HG02852 (cell line): Measurements from ENCODE around the gene ADAMTS8.
A peak's percentile ranks its signal among the peaks of the same experiment; 100 is the strongest.
"Not testable (repeated sequence)": the region's sequence is repeated elsewhere in the genome, so short reads cannot be mapped to it uniquely, and the experiment has no call there.

Experiments used
- ATAC-seq: cut with Tn5 transposase; IDR thresholded peaks from one replicate; pipeline ENCODE4 v1.9.1; 2021; ENCODE audit warnings: mild to moderate bottlenecking, moderate library complexity; ENCODE audit not compliant: unreplicated experiment

ADAMTS8 gene

DNA sequence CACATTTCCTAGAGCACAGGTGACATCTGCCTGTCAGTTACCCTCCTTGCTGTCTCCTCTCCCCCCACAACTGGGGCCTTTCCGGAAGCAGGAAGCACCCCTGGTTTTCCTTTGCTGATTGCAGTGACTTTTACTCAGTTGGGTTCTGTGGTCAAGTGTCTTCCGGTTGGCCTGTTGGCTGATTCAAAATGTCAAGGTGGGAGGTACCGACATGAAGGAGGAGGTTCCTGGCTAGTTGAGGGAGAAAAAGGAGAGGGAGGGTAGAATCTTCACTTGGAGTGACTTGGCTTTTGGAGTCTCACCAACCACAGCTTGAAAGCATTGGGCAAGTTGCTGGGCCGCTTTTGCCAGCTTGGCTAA, 10.7 kb upstream of the ADAMTS8 start:
- ATAC-seq, result no peak

GRCh38 chr11:130438401-130439159, 10.2 kb upstream of the ADAMTS8 start:
- ATAC-seq, result not testable (repeated sequence)

- ATAC-seq, result no peak
These were observed 9.4 kb upstream of the ADAMTS8 start for GRCh38 chr11:130437848-130438247.

DNA sequence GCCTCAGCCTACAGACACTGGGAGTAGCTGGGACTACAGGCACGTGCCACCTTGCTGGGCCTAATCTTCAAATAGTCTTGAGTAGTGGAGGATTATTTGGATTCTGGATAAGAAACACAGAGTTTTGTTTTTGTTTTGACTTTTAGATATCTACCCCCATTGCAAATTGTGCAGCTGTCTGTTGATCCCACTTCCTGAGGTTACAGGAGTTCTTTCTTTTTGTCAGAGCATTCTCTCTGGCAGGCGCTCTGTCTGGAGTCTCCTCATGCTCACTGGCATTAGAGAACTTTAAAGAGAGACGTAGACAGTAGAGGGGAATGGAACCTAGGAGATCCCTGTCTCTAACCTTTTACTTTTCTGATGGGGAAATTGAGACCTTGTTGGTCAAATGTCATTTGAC, 7.8 kb upstream of the ADAMTS8 start:
- ATAC-seq, result no peak

GRCh38 chr11:130435671-130436070, 7.3 kb upstream of the ADAMTS8 start:
- ATAC-seq, result no peak

DNA sequence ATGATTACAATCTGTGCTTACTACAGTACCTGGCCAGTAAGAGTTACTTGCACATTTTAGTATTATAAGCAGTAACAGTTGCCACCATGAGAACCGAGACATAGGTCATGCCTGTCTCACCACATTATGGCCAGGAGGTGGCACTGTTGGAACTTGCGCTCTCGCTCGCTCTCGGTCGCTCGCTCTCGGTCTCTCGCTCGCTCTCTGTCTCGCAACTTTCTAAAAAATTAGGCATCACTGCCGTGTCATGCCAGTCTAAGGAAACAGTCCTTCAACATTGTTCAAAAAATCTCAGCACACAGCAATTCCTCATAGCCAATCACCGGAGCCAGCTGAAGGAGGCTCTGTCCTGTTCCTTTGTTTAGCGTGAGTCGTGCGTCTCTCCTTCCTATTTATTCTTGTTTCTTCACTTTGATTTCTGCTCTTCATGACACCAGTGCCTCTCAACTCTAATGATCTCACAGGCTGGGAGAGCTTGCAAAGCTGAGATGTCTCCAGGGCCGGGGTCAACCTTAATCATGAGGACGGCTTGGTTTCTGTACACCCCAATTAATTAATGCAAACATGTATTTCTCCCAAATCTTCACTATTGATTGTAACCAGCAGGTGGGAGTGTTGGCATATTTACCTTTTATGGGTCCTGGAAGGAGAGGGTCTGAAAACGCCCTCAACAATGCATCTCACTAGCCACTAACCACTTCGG, 6.3 kb upstream of the ADAMTS8 start:
- peak; percentile 86 for ATAC-seq

DNA sequence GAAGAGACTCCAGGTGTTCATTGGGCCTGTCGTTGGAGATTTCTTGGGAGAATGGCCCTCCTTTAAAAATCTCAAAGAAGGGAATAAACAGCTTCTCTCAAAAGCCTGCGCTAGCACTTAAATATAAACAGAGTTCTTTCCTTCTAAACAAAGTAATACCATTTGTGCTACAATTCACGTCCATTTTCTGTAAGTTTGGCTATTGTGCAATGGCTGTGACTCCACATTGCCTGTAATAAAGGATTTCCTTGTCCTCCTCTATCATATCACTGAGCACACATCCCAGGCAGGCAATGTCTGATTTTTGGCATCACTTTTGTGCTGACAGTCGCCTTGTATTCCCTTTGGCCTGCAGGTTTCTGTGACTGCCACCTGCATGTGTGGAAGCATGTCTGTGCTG, 4.9 kb upstream of the ADAMTS8 start:
- ATAC-seq, result no peak

DNA sequence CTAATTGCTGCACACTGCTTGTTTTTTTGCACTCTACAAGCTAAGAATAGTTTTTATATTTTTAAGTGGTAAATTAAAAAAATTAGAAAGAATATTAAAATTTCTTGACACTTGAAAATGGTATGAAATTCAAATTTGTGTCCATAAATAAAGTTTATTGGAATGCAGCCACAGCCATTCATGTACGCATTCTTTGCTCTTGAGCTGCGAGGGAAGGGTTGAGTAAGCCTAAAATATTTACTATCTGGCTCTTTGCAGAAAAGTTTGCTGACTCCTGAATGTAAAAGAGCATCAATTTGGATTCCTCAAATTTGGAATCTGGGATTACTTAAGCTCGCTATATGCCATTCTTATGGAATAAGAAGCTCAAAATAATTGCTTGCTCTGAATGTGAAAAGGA, 3.4 kb upstream of the ADAMTS8 start:
- ATAC-seq, result no peak

DNA sequence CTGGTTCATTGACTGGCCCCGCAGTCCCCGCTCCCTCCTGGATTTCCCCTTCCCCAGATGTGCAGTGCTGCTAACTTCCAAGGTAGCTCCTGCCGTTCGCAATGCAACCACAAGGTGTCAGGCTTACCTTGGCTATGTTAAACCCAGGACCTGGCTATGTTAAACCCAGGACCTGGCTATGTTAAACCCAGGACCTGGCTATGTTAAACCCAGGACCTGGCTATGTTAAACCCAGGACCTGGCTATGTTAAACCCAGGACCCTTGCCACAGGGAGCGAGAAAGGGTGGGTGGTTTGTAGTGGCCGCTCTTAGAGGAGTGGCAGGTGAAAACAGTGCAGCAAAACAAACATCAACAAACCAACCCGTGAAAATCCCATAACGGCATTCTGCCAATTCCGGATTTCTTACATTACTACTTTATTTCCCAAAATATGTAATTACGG, 2.9 kb upstream of the ADAMTS8 start:
- peak; percentile 50 for ATAC-seq

DNA sequence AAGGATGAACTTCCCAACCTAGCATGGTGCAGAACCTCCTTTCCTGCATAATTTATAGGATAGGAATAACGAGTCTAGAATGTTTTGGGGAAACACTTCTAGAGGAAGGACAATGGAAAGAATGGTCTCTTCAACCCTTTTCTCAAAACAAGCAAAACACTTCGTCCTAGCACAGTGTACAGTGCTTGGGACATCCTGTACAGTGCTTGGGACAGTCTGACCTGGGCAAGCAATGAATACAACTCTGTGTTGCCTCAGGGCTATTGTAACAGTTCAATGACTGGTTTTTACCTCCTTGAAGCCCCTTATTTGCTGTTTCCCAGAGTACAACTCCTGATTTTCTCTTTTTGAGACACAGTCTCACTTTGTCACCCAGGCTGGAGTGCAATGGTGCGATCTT, 1.6 kb upstream of the ADAMTS8 start:
- ATAC-seq, result no peak

- ATAC-seq, result no peak
These were observed 792 bp upstream of the ADAMTS8 start for GRCh38 chr11:130429120-130429681.

DNA sequence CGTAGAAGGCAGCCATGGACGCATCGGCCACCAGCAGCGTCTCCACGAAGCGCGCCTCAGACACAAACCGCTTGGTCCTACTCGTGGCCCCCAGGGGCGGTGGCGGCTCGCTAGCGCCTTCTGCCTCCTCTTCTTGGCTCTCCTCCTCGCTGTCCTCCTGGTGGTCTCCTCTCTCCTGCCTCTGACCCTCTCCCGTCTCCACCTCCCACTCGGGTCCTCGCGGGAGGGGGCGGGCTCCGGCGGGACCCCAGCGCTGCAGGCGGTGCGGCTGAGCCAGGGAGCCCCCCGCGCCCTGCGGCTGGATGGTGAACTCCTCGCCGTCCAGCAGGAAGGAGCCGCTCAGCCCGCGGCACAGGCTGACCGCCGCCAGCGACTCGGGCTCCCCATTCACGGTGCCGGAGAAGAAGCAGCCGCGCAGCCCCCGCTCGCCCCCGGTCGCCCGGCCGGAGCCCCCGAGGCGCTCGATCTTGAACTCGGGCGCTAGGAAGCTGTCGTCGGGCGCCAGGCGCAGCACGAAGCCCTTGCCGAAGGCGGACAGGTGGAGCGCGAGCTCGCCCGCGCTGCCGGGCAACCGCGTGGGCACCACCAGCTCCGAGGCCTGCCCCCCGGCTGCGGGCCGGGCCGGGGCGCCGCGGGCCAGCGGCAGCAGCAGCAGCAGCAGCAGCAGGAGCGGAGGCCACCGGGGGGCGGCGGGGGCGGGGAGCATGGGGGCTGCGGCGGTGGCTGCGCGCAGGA, 661 bp downstream of the ADAMTS8 start:
- ATAC-seq, result no peak

DNA sequence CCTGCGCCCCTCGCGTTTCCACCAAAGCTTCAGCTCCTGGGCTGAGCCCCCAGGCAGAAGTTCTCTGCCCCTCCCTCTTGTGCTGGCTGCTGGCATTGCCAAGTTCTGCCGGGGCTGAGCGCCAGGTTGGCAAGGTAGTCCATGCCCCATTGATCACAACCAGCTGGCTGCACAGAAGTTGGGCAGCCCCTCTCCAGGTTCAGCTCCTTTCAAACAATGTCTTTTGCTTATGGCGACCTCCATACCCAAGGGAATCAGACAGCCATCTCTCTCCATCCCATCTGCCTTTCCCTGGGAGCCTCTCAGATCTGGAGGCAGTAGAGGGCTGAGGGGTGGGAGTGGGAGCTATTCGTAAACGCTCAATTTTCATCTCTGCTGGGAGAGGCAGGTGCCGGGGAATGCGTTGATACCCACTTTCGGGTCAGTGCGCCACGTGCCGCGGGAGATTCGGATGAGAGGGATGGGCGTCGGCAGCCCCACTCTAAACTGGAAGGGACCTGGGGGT, 1.5 kb downstream of the ADAMTS8 start:
- ATAC-seq, result no peak

DNA sequence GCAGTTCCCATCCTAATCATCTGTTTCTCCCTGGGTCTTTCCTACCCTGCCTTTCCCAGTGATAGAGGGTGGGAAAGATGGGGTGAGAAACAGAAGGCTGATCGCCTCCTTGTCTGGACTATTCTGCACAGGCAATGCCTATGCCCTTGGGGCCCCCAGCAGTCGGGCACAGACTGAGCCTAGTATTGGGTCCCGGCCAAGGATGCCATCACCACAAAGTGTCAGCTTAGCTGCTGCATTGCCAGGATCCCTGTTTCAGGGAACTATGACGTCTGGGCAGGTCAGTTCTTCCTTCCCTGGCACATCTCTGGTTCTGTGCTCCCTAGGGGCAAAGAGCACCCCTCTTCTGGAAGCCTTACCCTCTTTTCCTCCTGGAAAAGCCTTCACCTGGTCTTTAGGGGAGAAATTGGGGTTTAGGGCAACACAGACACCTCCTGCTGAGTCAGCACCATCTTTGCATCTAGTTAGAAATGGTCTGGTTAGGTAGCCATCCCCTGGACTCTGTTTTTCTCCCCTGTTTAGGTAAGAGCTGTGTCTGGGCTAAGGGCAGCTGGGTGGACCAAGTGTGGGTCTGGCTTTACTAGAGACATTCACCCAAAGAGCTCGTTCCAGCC, 2.1 kb downstream of the ADAMTS8 start:
- ATAC-seq, result no peak

DNA sequence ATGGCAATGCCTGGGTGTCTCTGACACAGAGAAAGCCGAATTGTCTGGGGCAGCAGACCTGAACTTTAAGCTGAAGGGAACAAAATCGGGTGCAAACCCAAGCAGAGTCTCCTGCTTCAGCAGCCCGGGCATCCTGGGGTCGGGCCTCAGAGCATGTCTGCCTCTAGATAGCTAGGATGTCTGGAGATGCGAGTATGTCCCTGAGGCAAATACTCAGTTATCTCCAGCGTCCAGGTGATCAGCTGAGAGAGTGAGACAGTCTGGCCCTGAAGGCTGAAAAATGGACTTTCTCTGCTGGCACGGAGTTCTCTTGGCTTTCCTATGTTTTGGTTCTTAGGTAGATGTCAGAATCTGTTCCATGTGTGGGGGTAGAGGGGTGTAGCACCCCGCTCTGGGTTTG, 3.3 kb downstream of the ADAMTS8 start:
- no peak for ATAC-seq

GRCh38 chr11:130424613-130425140, 3.7 kb downstream of the ADAMTS8 start:
- ATAC-seq, result no peak

- no peak for ATAC-seq
These were observed 4.8 kb downstream of the ADAMTS8 start for GRCh38 chr11:130423541-130424142.

DNA sequence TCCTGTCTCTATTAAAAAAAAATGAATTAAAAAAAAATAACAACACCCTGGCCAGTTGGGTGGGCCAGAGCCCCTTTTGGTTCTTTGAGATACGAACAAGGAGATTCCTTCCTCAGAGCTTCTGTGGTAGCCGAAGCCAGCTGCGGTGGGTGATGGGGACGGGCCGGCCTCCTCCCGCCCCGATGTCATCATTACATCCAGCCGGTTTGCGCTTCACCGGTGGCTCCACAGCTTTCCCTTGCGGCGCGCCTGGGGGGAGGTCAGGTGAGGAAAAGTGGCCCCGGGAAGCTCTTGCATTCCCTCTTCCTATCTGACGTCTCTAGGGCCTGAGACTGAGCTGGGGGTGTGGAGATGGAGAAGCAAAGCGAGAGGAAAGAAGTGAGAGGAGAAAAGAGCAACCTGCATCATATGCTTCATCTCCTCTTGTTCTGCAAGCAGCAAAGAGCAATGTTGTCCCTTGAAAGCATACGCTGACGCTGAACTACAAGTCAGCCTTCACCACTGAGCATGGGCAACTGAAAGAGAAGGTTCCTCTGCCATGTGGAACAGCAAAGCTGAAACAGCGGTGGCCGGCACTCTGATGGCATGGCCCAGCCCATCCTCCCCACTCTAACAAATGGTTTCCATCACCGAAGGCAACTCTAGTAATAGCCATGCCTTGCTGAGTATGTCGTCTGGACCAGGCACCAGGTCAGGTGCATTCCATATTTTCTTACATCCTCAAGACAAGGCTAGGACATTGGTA, 6.0 kb downstream of the ADAMTS8 start:
- no peak for ATAC-seq

DNA sequence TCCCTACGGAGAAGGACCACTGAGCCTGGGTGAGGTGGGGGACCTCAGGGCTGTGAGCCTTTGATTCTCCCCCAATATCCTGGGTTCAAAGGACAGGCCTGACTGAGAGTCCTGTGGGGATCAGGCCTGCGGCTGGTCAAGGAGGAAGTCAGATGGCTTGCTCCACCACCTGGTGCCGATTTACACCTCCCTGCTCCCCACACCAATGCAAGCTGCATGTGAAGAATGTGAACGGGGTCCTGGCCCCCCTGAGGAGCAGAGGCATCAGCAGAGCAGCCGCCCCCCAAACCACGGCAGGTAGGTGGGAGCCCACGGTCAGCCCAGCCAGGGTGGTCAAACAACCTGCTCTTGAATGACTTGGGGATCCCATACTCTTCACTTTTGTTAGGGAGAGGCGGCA, 6.7 kb downstream of the ADAMTS8 start:
- ATAC-seq, result no peak

- ATAC-seq, result no peak
These were observed 7.2 kb downstream of the ADAMTS8 start for GRCh38 chr11:130421199-130421585.
